Prostate gland (tissue), 2 donors: ENCODE data around the gene MRPL11. TPM values are rescaled to one million over a fixed set of nuclear protein-coding genes. Genes with fewer than 3 reads are reported as not detected.

Experiments
- DNase-seq: peaks from one replicate; pipeline ENCODE4 v3.0.0-alpha.2; 2019; ENCODE audit warnings: low spot score
- H3K27ac ChIP-seq, 2 donors: fragments of 200-600 bp; sonication (generic); 2 replicates each; pipeline ENCODE4 v1.5.1; 2017 to 2019
- H3K27me3 ChIP-seq: fragments of 200-600 bp; sonication (generic); replicated peaks from 2 replicates; pipeline ENCODE4 v1.5.1; 2019; ENCODE audit not compliant: insufficient read depth
- H3K36me3 ChIP-seq, 2 donors: fragments of 200-600 bp; sonication (generic); 1 replicate in 1 of 2; 2 replicates in 1 of 2; pipeline versions ENCODE4 v1.5.1 to v1.8.1; 2017 to 2019
- H3K4me1 ChIP-seq: fragments of 200-600 bp; sonication (generic); replicated peaks from 2 replicates; pipeline ENCODE4 v1.5.1; 2019
- H3K4me3 ChIP-seq, 2 donors: fragments of 200-600 bp; sonication (generic); 2 replicates each; pipeline ENCODE4 v1.5.1; 2017 to 2019
- H3K9me3 ChIP-seq: fragments of 200-600 bp; sonication (generic); 2 replicates; pipeline ENCODE4 v1.5.1; 2017
- CTCF ChIP-seq, 4 experiments: fragments of 200-600 bp in 2 of 4; fragments of 450-650 bp in 2 of 4; sonication (generic) in 2 of 4; IDR thresholded peaks; 1 replicate in 3 of 4; 2 replicates in 1 of 4; pipeline ENCODE4 v1.5.1; 2016 to 2019; ENCODE audit warnings: antibody characterized with exemption in 4 of 4, mild to moderate bottlenecking in 2 of 4, moderate library complexity in 2 of 4
- POLR2A ChIP-seq: fragments of 450-650 bp; IDR thresholded peaks from one replicate; pipeline ENCODE4 v1.6.1; 2016; ENCODE audit warnings: antibody characterized with exemption, mild to moderate bottlenecking
- POLR2AphosphoS5 ChIP-seq: sonication (generic); formaldehyde crosslinking; IDR thresholded peaks from one replicate; pipeline ENCODE4 v1.6.1; 2017; ENCODE audit warnings: antibody characterized with exemption
- WGBS: methylation state at CpG from one replicate; pipeline ENCODE4 v1.1.5; 2018; 5-methylcytosine and 5-hydroxymethylcytosine counted together
- intact Hi-C: fragments of 100-400 bp; cut with DNase I; formaldehyde crosslinking; loops from one replicate; pipeline ENCODE4 v1.14.2; 2022
- total RNA-seq, 2 donors: library from RNA; depleted of rRNA; stranded (reverse); fragments of >200 nt; gene quantifications; one replicate each; pipeline ENCODE4 v1.1.0, GENCODE V29; 2016

Gene MRPL11
- total RNA-seq, 2 donors from 2014 or later: 44.2 to 51.2 TPM

- Histone ChIP-seq H3K27ac (no peak overlapping the region), H3K9me3 (no peaks in the 10 kb centered on the region), H3K36me3 (no peaks in the 10 kb centered on the region), H3K4me3 (no peak overlapping the region), H3K27me3 (no peaks in the 10 kb centered on the region), H3K4me1 (peaks cover 3% of the 10 kb centered on the region)
- no peak for DNase-seq
- intact Hi-C loops: no loop called here
- TF ChIP-seq CTCF (IDR thresholded peaks at IDR 0.05) (no peak), POLR2A (no peak), POLR2AphosphoS5 (no peak)
- WGBS: 94% methylated on average over 3 of the region's 3 CpGs
Observed at GRCh38 chr11:66462911-66463310, 24.3 kb upstream of the MRPL11 start.

DNA sequence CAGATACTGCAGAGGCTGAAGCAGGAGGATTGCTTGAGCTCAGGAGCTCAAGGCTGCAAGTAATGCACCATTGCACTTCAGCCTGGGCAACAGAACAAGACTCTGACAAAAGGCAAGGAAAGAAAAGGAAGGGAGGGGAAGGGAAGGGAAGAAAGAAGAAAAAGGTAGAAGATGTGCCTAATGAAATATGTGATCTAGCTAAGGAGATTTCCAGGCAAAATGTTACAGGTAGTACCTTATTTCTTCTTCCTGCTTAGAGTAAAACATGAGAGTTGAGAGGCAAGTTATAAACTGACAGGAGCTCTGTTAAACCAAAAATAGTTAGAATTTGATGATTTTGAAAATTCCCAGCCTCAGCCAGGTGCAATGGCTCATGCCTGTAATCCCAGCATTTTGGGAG is 23.4 kb upstream of the MRPL11 start:
- H3K9me3 ChIP-seq: no peaks in the 10 kb centered on the region
- H3K27me3 ChIP-seq: no peaks in the 10 kb centered on the region
- no peaks in the 10 kb centered on the region for H3K4me1 ChIP-seq
- no peak for DNase-seq
- TF ChIP-seq CTCF (IDR thresholded peaks at IDR 0.05) (no peak), POLR2AphosphoS5 (no peak), POLR2A (no peak)
- no peaks in the 10 kb centered on the region for H3K36me3 ChIP-seq
- H3K27ac ChIP-seq: no peak overlapping the region
- H3K4me3 ChIP-seq: no peak overlapping the region
- intact Hi-C loops: no loop called here

- intact Hi-C loops: no loop called here
- Histone ChIP-seq H3K4me1 (no peaks in the 10 kb centered on the region), H3K27me3 (no peaks in the 10 kb centered on the region), H3K4me3 (no peak overlapping the region), H3K36me3 (no peaks in the 10 kb centered on the region), H3K9me3 (no peaks in the 10 kb centered on the region), H3K27ac (no peak overlapping the region)
- TF ChIP-seq CTCF (IDR thresholded peaks at IDR 0.05) (no peak), POLR2A (no peak), POLR2AphosphoS5 (no peak)
- no peak for DNase-seq
- WGBS: 49% methylated on average over 5 of the region's 5 CpGs
Observed at GRCh38 chr11:66459138-66459778, 20.6 kb upstream of the MRPL11 start.

DNA sequence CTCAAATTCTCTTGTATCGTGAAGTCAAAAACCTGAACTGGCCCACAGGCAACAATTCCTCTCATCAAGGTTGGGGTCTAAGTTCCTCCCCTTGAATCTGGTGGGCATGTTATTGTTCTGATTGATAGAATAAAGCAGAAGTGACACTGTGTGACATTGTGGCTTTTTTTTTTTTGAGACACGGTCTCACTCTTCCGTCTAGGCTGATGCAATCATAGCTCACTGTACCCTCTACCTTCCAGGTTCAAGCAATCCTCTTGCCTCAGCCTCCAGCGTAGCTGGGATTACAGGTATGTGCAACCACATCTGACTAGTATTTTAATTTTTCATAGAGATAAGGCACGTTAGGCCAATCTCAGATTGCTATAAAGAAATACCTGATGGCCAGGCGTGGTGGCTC is 19.2 kb upstream of the MRPL11 start:
- Histone ChIP-seq H3K27me3 (no peaks in the 10 kb centered on the region), H3K4me1 (no peaks in the 10 kb centered on the region), H3K36me3 (no peaks in the 10 kb centered on the region), H3K27ac (no peak overlapping the region), H3K4me3 (no peak overlapping the region), H3K9me3 (no peaks in the 10 kb centered on the region)
- intact Hi-C loops: no loop called here
- WGBS: 86% methylated on average over 6 of the region's 6 CpGs
- TF ChIP-seq CTCF (IDR thresholded peaks at IDR 0.05) (no peak), POLR2A (no peak), POLR2AphosphoS5 (no peak)
- DNase-seq: no peak

- H3K27ac ChIP-seq: no peak overlapping the region
- TF ChIP-seq CTCF (IDR thresholded peaks at IDR 0.05) (no peak), POLR2AphosphoS5 (no peak), POLR2A (no peak)
- H3K4me1 ChIP-seq: no peaks in the 10 kb centered on the region
- no peaks in the 10 kb centered on the region for H3K9me3 ChIP-seq
- no peaks in the 10 kb centered on the region for H3K27me3 ChIP-seq
- intact Hi-C loops: no loop called here
- no peak overlapping the region for H3K4me3 ChIP-seq
- no peaks in the 10 kb centered on the region for H3K36me3 ChIP-seq
- 64% methylated on average over 3 of the region's 3 CpGs for WGBS
- DNase-seq: no peak
Observed at GRCh38 chr11:66454828-66455227, 16.2 kb upstream of the MRPL11 start.
